Measurements from ENCODE around the gene DYRK1A.

Gene DYRK1A

DNA sequence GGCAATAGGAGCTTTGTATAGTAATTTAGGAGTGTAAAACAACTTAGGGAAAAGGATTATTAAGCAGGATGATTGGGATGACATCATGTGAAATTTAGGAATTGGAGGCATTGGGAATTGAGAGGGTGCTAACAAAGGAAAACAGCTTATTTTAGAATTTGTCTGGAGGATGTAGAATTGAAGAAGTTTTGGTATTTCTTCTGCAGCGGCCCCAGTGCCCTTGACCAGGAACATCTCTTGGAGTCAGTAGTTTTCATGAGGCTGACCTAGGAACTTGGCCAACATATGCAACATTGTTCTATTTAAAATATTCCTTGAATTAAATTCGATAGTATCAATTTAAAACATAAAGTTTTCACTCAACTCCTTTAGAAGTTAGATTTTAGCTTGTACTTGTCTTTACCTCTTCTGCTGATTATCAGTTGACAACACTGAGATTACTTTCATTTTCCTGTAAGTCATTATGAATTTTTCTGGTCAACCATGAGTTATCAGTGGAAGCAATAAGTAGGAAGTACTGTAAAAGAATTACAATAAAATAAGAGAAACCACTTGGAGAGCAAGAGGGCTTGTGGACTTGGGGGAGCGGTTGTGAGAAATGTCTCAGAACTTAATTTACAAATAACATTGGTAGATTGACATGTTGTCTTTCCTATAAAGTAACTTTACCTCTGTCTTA is 52.8 kb downstream of the DYRK1A start:
- no peak for DNase-seq (ENCODE audit: low spot score)

DNA sequence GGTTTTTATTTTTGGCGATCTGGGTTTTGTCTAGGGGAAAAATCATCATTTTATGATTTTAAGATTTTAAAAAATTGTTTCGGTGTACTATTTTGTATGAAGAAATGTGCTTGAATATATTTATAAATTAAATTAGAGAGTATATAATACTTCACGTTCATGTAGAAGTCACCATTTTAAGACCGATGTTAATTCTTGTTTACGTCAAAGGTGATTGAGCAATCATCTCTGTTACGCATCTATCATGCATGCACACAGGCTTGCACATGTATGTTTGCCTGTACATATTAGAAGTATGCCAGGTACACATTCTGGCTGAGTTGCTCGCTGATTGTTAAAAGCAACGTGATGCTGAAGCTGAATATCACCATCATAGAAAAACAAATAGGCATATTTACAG is 54.7 kb downstream of the DYRK1A start:
- no peak for DNase-seq (ENCODE audit: low spot score)

DNA sequence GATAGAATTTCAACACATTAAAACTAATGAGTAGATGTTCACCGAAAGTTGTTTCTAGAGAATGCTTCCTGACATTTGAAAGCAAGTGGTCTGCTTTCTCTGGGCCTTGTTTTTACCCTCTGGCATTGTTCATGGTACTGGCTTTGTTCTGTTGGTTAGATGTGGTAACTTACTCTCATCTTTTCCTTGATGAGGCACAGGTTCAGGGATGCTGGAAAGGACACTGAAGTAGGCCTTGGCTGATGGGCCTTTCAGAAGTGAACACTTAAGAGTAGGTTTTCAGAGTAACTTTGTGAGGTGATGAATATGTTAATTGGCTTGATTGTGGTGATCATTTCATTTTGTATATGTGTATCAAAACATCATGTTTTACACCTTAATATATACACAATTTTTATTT is 55.8 kb downstream of the DYRK1A start:
- no peak for DNase-seq (ENCODE audit: low spot score)

DNA sequence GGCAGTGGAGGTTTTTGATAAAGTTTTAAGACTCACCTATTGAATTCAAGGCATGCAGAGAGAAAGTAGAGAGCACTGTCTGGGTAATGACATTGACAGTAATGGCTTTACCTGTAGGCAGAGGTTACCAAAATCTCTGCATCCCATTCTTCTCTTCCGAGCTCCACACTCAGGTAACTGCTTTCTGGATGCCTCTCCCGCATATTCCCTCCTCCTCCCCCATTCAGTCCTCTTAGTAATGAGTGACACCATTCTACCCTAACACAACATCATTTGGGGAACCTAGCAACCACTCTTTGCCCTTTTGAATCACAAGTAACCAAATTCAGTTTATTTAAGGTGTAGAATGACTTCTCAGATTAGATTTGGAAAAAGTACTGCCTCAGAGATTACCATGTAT is 56.5 kb downstream of the DYRK1A start:
- no peak for DNase-seq (ENCODE audit: low spot score)

DNA sequence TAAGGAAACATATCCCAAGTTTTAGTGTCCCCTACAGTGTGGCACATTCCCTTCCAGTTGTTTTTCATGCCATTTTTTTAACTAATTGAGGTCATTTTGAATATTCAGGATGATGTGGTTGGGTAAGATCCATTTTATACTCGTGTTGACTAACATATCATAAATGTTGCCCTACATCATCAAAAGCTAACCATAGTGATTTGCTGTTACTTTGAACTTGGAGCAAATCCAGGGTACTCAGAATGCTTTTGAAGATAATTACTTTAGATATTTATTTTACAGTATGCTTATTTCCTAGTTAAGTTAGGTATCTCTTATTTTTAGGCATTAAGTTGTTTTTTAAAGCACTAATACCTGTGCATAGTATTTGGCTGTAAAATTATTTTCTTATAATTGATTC is 57.8 kb downstream of the DYRK1A start:
- peak; percentile 14 for DNase-seq (ENCODE audit: low spot score)

DNA sequence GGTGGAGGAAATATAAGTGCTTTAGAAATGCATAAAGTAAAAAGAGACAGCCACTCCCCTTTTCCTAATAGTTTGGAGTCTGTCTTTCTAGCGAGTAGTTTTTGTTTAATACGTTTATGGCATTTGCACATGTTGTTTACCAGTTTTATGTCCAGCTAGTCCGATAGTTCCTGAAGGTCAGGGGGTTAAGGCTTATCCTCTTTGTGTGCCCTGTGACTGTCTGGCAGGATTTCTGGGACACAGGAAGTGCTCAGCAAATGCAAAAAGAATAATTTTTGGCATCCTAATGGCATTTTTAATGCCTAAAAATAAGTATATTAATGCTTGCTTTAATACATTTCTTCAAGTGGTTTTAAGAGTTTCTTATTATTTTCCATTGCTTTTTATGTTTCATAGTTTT is 58.4 kb downstream of the DYRK1A start:
- no peak for DNase-seq (ENCODE audit: low spot score)

DNA sequence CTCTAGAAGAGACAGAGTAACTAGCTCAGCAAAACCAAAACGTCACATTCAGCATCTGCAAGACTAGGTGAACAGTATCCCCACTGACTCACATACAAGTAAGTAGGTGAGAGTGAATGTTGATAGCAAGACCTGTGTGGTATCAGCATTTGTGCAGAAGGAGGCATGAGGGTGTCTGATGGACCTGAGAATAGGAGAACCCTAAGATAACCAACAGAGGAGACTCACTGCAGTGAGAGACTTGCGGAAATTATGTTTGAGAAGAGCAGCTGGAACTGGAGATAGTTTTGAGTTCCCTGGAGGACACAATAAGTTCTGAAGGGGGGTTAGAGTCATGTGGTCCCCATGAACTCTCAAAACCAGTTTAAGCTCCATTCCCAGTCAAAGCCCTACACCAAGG is 59.1 kb downstream of the DYRK1A start:
- no peak for DNase-seq (ENCODE audit: low spot score)

DNA sequence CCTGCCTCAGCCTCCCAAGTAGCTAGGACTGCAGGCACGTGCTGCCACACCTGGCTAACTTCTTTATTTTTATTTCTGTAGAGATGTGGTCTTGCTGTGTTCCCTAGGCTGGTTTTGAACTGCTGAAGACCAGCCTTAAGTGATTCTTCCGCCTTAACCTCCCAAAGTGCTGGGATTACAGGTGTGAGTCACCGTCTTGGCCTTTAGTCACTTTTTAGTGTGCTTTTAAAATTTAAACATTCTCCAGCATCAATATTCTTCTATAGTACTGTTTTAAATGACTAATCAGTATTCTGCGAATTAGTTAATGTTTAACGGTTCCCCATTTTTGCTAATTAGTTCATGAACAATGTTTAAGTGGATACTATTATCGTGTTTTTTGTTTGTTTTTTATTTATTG is 60.6 kb downstream of the DYRK1A start:
- no peak for DNase-seq (ENCODE audit: low spot score)

DNA sequence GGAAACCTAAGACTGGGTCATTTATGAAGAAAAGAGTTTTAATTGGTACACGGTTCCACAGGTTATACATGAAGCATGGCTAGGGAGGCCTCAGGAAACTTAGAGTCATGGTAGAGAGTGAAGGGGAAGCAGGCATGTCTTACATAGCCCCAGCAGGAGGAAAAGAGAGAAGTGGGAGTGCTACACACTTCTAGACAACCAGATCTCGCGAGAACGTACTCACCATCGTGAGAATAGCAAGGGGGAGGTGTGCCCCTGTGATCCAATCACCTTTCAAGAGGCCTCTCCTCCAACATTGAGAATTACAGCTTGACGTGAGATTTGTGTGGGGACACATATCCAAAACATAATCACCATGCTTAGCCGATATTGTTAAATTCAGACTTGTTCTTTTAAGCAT is 62.8 kb downstream of the DYRK1A start:
- DNase-seq (ENCODE audit: low spot score): no peak

DNA sequence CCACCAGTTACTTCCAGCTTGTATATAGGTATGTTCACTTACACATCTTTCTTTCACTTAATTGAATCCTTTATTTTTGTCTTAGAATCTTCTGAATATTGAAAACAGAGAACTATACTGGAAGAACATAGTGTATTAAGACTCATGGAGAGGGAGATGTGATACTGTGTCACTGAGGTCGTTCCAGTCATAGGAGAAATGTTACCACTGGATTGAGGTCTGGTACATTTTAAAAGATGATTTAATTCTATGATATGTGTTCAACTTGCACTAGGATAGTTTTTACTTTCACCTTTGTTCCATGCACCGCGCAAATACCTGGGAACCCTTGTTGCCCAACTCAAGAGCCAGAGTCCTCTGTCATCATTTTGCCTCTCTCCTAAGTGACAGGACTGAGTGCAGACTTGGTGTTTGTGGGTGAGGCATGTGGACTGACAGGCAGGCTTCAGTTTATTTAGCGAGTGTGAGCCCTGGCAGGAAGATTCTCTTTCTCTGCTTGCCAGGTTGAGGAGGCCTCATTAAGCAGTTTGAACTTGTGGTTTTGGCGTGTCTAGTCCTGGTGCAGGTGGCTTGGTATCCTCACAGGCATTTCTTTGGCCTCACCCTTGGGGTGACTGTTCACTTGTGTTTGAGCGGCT is 63.7 kb downstream of the DYRK1A start:
- no peak for DNase-seq (ENCODE audit: low spot score)

DNA sequence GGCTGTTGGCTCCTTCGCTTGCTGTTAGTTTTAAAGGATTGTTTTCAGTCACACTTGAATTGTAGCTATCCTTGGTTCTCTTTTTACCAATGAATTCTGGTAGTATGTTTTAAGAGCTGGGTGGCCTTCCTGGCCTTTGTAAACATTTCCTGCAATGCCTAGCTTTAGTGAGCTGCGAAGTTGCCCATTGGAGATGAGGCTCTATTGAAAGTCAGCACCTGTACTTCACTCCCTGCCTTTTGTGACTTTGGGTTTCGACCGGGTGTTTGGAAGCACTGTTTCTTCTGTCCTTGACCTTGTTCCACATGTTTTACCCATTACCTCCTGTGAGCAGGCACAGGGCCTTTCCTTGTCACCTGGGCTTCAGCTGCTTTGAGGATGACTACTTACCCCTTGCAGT is 64.7 kb downstream of the DYRK1A start:
- no peak for DNase-seq (ENCODE audit: low spot score)

DNA sequence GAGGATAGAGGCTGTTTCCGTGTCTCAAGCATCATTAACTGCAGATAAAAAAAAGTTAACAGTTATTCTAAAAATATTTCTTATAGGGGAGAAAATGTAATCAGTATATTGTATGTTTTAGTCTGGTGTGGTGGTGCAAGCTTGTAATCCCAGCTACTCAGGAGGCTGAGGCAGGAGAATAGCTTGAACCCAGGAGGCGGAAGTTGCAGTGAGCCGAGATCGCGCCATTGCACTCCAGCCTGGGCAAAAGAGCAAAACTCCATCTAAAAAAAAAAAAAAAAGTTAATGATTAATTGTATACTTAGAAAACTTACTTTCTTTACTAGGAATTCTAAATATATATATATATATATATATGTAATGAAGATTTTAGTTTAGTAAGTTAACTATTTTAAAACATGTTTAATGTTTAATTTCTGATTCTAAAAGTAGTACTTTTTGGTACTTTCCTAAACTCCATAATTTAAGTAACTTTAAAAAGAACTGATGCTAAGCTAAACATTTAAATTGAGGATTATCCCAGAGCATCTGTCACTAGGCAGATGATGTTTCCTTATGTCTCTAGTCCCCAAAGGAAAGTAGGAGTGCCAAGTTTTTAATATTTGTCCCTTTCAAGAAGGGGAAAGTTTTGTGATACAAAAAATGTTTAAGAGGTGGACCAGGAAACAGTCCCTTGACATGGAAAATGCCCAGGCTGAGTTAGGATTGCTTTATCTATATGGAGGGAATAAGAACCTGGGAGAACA is 66.3 kb downstream of the DYRK1A start:
- no peak for DNase-seq (ENCODE audit: low spot score)

DNA sequence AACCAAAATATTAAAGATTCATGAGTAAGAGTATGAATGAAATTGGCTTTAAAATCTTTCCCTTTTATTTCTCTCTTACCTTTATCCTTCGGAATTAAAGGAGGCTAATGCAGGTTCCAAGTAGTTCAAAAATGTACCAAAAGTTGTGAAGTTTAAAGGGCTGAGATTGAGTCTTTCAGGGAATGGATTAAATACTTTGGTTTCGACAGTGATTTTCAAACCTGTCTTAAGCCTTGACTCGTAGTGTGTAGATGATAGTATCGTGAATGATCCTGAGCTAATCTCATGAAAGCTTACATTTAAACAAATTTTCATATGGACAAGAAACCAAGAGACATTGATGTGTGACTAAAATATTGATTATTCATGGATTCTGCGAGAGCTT is 66.9 kb downstream of the DYRK1A start:
- no peak for DNase-seq (ENCODE audit: low spot score)

DNA sequence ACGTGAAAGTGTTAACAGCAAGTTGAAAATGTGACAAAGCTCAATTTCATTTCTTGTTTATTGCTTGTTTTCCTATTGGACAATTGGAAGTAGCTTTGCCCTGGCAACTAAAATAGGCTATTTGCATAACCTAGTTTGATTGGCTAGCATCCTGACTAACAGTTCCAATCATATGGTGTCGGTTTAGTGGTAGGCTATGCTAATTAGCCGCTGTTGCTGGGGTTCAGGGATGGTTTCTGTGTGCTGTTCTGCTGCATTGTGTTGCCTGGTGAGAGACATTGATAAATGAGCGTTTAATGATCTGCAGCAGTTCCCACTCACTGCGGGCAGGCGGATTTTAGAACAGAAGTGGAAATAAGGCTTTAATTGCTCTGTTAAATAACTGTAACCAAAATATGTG is 68.5 kb downstream of the DYRK1A start:
- peak; percentile 93 for DNase-seq (ENCODE audit: low spot score)

DNA sequence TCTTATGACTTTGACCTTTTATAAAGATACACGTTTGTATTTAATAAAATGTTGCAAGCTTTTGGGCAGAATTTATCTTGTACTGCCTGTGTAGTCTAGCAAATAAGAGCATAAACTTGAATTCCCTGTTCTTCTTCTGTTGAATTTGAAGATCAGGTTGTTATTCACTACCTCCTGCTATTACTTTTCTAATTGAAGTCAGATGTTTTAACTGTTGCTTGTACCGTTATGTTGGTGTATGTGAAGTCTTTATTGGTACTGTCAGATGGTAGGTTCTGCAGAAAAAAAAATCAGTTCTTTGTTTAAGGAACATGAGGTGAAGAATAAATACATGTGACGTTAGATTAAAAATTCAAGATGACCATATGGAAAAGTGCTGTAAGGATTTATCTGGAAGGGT is 69.1 kb downstream of the DYRK1A start:
- DNase-seq (ENCODE audit: low spot score): no peak

DNA sequence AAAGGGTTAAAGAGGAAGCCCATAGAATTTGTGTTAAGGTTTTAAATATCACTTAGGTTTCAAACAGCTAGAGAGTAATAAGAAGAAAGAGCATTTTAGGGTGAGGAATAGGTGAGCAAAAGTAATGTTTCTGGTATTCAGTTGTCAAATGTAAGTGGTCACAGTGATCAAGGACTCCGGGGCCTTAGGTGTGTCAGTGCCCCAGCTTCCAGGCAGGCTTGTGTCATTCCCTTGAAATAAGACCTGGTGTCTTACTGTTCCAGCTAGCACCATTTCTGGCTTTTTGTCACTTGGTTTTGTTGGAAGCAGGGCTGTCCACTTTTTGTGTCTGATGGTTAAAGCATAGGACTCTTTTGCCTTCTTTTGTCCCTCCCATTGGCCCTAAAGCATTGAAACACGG is 69.6 kb downstream of the DYRK1A start:
- DNase-seq (ENCODE audit: low spot score): no peak

DNA sequence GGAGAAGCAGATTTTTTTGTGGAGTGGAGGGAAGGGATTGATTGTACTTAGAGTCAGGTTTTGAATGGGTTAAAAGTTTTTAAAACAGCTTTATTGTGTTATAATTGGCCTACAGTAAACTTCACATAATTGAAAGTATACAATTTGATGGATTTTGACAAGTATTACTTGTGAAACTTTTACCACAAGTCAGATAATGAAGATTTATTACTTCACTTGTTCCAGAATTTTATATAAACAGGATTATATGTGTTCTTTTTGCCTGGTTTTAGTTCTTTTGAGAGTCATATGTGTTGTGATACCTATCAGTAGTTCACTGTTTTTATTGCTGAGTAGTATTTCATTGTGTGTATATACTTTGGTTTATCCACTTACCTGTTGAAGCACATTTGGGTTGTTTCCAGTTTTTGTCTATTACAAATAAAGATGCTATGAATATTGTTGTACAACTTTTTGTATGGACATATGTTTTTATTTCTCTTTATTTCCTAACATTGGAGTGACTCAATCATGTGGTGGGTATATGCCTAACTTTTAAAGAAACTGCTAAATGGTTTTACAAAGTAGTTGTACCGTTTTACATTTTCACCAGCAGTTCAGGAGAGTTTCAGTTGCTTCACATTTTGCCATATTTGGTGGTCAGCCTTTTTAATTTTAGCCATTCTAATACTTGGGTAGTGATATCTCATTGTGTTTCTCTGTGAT is 71.0 kb downstream of the DYRK1A start:
- no peak for DNase-seq (ENCODE audit: low spot score)

DNA sequence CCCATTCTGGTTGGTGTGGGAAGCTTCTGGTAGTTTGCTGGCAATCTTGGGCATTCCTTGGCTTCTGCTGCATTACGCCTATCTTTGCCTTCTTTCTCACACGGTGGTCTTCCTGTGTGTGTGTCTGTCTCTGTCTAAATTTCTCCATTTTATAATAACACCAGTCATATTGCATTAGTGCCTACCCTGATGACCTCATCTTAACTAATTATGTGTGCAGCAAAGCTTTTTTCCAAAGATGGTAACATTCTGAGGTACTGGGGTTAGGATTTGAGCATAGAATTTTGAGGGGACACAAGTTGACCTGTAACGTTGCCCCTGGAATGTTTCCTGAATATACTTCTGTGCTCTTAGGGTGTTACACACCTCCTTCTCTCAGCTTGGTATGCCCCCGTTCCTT is 77.1 kb downstream of the DYRK1A start:
- DNase-seq (ENCODE audit: low spot score): no peak

DNA sequence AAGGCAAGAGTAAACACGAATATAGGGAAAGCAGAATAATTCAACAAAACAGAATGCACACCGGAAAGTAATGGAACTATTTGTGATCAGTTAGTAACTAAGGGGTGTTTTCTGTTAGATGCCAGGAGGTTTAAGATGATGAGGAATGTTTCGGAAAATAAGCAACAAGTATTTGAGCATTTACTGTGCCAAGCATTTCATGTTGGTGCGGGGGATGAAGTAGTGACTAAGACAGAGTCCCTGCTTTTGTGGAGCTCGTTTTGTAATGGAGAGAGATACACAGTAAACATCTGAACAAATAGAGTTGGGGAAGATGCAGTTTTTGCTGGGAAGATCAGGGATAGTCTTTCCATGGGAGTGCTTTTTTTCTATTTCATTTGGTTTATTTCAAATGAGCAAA is 78.7 kb downstream of the DYRK1A start:
- DNase-seq (ENCODE audit: low spot score): no peak

DNA sequence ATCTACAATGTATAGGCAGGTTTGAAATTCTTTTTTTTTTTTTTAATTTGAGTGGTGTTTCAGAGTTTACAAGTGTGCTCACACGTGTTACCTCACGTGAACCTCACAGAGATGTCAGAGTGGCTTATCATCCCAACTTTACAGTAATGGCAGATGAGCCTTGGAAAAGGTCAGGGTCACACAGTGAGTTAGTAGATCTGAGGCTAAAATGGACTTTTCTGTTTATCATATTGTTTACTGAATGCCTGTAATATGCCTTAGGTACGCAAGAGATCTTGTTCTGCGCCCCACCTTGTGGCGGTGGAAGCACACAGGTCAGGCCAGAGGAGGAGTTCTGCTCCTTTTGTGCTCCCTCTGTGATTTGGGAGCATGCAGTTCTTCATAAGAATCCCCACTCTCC is 80.0 kb downstream of the DYRK1A start:
- no peak for DNase-seq (ENCODE audit: low spot score)

DNA sequence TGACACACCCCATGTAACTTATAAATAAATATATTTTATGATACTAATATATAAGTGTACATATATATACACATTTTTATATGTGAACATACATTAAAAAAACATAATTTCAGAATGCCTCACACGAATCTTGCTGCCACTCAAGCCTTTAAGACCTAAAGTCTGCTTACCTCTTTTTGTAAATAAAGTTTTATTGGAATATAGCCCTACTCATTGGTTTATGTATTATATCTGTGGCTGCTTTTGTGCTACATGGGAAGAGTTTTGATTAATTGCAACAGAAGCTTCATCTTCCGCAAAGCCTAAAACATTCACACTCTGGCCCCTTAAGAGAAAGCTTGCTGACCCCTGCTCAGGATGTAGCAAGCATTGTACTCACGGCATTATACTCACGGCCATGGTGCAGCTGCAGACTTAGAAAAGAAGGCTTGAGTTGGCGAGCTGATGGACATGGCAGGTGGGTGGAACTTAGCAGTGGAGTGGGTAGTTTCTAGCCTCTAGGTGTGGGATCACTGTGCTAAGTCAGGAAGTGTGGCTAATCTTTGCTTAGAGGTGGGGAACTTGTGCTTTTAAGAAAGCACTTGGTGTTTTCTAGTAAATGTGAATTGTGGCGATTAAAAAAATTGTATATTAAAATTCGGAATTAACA is 80.8 kb downstream of the DYRK1A start:
- DNase-seq (ENCODE audit: low spot score): no peak

DNA sequence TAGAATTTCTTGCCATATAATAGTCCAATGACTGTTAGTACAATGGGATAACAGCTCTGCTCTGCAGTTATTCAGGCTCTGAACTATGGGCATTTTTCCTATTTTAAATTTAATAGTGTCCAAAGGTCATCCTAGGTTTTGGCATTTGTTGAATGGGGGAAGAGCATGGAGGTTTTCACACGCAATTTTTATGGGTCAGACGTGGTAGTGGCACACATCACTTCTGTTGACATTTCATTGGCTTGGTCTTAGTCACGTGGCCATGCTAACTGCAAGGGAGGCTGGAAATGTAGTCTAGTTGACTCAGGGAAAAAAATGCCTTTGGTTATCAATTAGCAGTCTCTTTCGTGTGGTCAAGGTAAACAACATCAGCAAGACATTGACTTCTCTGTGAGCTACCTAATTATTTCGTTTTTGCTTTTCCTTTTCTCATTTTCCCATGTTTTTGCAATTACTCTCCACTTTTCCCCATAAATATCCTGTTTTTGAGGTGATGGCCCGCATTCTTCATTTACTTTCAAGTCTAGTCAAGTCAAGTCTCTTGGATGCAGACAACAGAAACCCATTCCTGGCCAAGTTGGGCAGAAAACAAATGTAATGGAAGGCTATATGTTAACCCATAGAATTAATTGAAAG is 82.8 kb downstream of the DYRK1A start:
- no peak for DNase-seq (ENCODE audit: low spot score)
